ENCODE results near the gene DYNLRB1.
A peak's percentile ranks its signal among the peaks of the same experiment; 100 is the strongest.
"Not testable (repeated sequence)": the region's sequence is repeated elsewhere in the genome, so short reads cannot be mapped to it uniquely, and the experiment has no call there.

The DYNLRB1 gene

GRCh38 chr20:34516247-34517113 lies at the start of gene DYNLRB1:
TSS of gene DYNLRB1 (plus strand) at chr20:34516422. CDS start at chr20:34516459, 37 bp downstream.
- peak; percentile 98 for DNase-seq

GRCh38 chr20:34468951-34469350 lies 47.3 kb upstream of the DYNLRB1 start:
- no peak for DNase-seq

- no peak for DNase-seq
Measured at GRCh38 chr20:34472246-34472925, 43.8 kb upstream of the DYNLRB1 start.

GRCh38 chr20:34473262-34473883 lies 42.8 kb upstream of the DYNLRB1 start:
- DNase-seq = peak; percentile 40

- DNase-seq = peak; percentile 66
Measured at GRCh38 chr20:34475979-34476736, 40.1 kb upstream of the DYNLRB1 start.

GRCh38 chr20:34479627-34480026 lies 36.6 kb upstream of the DYNLRB1 start:
- no peak for DNase-seq

- not testable (repeated sequence) for DNase-seq
Measured at GRCh38 chr20:34482154-34482553, 34.1 kb upstream of the DYNLRB1 start.

GRCh38 chr20:34483585-34484220 lies 32.5 kb upstream of the DYNLRB1 start:
- not testable (repeated sequence) for DNase-seq

- no peak for DNase-seq
Measured at GRCh38 chr20:34485068-34485634, 31.1 kb upstream of the DYNLRB1 start.

GRCh38 chr20:34491226-34491931 lies 24.8 kb upstream of the DYNLRB1 start:
- DNase-seq = no peak

GRCh38 chr20:34491932-34492509 lies 24.2 kb upstream of the DYNLRB1 start:
- no peak for DNase-seq

GRCh38 chr20:34493646-34494045 lies 22.6 kb upstream of the DYNLRB1 start:
- DNase-seq = no peak

- DNase-seq = no peak
Measured at GRCh38 chr20:34495307-34495706, 20.9 kb upstream of the DYNLRB1 start.

GRCh38 chr20:34495916-34496315 lies 20.3 kb upstream of the DYNLRB1 start:
- no peak for DNase-seq

- DNase-seq = not testable (repeated sequence)
Measured at GRCh38 chr20:34497596-34497995, 18.6 kb upstream of the DYNLRB1 start.

- no peak for DNase-seq
Measured at GRCh38 chr20:34500823-34501222, 15.4 kb upstream of the DYNLRB1 start.

- no peak for DNase-seq
Measured at GRCh38 chr20:34506480-34506879, 9.7 kb upstream of the DYNLRB1 start.

- no peak for DNase-seq
Measured at GRCh38 chr20:34507702-34508413, 8.4 kb upstream of the DYNLRB1 start.

- no peak for DNase-seq
Measured at GRCh38 chr20:34510575-34510974, 5.6 kb upstream of the DYNLRB1 start.

GRCh38 chr20:34511891-34512265 lies 4.3 kb upstream of the DYNLRB1 start:
- DNase-seq = no peak
